HG02759 (cell line): ENCODE results near the gene BCAP29.

Experiments
- ATAC-seq: cut with Tn5 transposase; IDR thresholded peaks from one replicate; pipeline ENCODE4 v1.9.1; 2021; ENCODE audit warnings: mild to moderate bottlenecking, moderate library complexity; ENCODE audit not compliant: unreplicated experiment

The BCAP29 gene

DNA sequence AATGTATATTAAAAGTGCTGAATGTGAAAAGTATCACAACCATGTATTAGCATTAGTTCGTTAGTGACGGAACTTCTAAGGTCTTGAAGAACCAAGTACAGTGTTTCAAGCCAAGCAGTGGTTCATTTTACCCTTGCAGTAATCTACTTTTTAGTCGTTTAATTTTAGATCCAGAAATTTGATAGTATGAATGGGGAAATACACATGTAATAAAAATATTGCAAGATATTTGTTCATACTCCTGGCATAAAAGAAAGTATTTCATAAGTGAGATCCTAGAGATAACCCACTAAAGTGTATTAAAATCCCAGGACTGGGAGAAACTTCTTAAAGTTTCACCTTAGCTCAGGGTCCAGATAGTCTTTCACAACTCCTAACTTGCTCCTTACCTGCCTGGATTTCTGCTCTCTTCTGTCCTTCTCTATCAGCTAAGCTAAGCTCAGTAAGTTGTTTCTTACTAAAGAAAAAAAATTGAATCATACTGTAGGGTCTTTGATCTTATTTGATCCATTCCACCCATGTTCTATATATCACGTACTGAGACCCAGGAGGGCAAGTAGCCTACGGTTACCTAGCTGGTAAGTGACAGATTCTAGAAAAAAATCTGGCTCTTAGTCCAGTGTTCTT, 1.5 kb downstream of the BCAP29 start:
- no peak for ATAC-seq

DNA sequence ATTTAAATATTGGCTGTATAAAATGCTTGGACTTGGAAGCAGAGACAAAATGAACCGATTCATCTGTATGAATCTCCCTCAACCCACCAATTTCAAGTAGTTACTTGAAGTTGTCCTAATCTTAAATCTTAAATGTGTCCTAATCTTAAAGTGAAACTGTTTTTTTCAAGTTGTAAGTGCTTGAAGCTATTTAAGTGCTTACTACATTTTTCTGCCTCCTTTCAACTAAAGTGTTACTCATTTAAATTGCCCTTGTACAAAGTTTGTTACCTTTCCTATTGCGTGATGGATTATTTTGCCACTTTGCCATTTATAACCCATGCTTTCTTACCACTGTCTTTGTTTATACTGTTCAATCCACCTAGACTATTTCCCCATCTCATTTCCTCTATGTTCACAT, 2.8 kb downstream of the BCAP29 start:
- no peak for ATAC-seq

DNA sequence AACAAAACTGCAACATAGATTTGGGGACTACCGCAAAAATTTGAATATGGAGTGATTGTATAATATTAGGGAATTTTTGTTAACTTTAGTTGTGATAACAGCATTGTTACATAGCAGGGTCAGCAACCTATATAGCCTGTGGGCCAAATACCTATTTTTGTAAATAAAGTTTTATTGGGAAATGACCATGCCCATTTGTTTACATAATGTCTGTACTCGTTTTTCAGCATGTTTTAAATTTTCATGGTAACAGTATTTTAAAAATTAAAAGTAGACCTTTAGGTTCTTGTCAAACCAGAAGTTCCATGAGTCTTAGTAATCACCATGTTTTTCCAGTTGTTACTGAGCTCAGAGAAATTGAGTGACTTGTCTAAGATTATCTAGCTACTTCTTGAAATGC, 4.7 kb downstream of the BCAP29 start:
- no peak for ATAC-seq

DNA sequence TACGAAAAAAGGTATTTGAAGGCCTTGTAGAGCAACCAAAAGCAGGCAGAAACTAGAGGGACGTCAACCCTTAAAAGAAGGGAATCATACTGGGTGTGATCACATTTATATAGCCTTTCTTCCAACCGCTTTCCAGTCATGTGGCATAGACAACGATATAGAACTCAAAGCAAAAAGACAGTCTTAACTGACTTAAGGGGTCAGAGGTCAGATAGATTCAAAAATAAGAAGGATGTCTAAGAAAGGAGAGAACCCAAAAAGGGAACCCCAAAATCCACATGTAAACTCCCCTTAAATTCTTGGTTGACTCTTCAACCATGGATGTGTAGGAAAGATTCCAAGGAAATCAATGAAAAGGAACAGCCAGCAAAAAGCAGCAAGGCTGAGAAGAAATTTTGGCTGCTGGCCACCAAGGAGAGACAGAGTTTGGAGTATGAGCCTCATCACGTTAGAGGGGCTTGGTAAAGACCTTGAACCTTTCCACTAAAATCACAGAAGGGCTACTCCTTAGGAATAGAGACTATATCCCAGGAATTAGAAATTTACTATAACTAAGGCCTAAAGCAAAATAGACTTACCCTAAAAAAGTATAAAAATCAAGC, 8.6 kb downstream of the BCAP29 start:
- no peak for ATAC-seq

DNA sequence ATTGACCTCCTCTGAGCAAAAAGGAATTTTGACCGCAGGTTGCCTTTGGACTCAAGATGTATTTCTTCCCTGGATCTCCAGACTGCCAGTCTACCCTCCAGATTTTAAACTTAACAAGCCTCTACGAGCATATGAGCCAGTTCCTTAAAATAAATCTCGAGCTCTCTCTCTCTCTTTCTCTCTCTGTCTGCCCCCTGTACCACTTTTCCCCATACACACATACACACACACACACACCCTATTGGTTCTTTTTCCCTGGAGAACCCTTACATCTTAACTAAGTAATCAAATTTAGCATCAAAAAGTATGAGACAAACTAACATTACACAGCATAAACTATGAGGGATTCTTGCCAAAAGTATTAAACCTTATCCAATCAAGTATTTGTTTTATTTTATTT, 11.4 kb downstream of the BCAP29 start:
- no peak for ATAC-seq

DNA sequence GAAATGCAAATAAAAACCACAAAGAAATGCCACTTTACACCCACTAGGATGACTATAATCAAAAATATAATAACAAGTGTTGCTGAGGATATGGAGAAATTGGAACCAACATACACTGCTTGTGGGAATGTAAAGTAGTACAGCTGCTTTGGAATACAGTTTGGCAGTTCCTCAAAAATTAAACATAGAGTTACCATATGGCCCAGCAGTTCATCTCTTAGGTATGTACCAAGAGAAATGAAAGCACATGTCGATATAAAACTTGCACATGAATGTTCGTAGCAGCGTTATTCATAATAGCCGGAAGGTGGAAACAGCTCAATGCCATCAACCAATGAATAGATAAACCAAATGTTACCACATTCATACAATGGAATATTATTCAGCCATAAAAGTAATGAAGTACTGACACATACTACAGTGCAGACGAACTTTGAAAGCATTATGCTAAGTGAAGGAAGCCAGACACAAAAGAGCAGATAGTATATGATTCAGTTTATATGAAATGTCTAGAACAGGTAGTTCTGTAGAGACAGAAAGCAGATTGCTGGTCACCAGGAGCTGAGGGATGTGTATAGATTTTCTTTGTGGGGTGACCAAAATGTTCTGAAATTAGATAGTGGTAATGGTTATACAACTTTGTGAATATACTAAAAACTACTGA, 12.4 kb downstream of the BCAP29 start:
- ATAC-seq: no peak

DNA sequence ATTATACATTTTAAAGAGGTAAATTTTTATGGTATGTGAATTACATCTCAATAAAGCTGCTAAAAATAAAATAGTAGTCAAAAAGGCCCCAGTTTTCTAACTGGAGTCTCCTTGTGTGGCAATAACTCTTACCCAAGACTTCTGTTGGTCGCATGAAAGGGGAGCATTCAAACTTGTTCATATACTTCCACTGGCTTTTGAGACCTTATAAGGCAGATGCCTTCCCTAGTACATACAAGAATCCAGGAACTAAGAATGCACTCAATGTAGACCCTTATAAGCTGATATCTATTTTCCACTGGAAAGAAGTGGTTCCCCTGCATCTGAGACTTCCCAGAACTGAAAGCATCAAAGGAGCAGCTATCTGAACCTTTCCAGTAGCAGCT, 13.0 kb downstream of the BCAP29 start:
- ATAC-seq: no peak

DNA sequence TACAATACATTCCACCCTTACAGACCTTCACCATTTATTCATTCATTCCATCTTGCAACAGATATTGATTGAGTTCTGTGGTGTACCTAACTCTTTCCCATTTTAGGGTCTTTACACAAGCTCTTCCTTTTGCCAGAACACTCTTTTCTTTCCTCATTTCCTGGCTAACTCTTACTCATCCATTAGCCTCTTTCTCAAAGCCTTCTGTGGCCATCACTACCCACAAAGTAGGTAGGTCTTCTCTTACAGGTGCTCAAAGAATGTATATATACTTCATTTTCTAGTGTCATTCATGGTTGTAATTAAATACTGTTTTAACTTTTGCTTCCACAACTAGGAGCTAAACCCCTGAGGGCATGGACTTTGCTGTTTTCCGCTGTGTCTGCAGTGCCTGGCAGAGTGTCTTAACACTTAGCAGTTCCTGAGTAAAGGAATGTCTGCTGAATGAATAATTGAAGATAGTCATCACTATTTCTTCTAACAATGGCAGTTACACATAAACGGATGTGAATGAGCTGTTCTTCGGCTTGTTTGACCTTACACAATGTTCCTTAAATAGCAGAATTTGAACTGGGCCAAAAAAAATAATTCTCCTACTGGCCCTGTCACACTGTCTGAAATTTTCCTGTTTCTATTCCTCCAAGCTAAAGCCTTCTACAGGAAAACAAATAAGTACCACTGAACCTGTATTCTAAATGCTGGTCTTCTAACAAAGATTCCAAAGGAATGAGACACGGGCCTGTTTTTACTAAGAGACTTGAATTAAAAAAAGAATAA, 15.1 kb downstream of the BCAP29 start:
- no peak for ATAC-seq

DNA sequence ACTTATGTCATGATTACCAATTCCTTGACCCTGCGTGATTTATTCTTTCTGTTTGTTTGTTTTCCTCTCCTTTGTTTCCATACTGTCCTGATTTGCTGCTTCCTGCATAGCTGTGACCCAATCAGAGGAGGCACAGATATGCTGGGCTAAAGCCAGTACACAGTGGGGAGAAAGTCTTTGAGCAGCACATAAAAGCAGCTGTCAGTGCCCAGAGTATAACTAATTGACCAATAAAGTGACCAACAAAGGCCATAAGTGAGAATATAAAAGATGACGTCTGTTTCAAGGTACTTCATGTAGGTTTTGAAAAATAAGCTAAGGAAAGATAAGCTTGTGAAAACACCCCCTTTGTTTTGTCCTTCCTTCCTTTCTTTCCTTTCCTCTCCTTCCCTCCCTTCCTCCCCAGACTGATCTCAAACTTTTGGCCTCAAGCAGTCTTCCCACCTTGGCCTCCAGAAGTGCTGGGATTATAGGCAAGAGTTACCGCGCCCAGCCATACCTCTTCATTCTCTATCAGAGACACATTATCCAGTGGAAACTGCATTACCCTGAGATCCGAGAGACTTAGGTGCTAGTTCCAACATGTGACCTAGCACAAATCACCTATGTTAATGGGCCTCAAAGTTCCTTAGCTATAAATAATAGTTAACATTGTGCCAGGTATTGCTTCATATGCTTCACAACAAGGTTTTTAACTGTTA, 17.0 kb downstream of the BCAP29 start:
- ATAC-seq: no peak

DNA sequence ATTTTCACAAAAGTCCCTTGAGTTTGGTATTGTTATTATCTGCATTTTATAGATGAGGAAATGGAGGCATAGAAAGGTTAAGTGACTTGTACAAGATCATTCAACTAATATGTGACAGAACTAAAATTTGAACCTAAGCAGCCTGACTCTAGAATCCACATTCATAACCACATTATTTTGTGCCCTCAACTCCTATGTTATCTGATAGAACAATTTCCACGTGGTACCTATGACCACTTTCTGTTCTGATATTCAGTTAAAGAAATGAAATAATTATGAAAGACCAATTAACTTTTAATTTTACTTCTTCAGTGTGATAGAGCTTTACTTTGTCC, 17.5 kb downstream of the BCAP29 start:
- no peak for ATAC-seq

DNA sequence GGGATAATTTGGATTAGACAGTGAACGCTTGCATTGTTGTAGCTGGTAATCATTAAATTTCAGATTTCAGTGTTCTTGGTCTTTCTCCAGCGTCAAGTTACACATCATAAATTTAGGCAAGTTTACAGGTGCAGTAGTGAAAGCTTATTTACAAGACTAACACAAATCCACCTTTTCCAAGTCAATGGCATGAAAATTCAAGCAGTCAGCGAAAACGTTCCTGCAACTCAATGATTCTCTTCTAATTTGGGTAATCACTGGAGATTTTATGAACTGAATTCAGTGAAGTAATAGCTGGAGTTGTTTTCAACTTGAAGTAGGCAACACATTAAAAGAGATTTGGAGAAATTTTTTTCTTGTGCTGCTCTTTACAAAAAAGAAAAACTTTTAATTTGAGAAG, 17.9 kb downstream of the BCAP29 start:
- ATAC-seq: no peak

DNA sequence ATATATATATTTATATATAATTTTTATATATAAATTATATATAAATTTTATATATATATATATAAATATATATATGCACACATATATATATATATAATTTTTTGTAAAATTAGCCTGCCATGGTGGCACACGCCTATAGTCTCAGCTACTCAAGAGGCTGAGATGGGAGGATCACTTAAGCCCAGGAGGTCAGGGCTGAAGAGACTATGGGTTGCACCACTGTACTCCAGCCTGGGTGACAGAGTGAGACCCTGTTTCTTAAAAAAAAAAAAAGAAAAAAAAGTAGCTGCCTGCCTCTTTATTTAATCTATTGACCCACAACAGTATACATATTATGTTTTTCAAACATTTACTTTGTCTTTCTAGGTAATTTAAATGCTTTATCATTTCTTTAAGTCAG, 19.2 kb downstream of the BCAP29 start:
- no peak for ATAC-seq

DNA sequence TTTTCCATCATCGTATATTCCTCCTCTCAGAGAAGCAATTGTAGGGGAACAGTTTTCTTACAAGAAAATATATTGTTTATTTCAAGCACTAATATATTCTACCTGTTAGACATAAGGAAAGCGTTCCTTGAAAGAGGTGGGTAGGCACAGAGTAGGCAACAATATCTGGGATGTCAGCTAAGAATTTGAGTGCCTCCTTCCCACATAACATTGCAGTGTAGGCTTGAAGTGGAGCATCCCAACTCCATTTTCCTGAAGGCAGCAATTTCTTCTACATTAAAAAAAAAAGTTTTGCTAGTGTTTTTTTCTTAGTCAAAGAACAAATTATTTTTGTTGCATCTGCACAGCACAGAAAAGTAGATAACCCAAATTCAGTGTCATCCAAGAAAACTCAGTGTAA, 20.8 kb downstream of the BCAP29 start:
- ATAC-seq: no peak

DNA sequence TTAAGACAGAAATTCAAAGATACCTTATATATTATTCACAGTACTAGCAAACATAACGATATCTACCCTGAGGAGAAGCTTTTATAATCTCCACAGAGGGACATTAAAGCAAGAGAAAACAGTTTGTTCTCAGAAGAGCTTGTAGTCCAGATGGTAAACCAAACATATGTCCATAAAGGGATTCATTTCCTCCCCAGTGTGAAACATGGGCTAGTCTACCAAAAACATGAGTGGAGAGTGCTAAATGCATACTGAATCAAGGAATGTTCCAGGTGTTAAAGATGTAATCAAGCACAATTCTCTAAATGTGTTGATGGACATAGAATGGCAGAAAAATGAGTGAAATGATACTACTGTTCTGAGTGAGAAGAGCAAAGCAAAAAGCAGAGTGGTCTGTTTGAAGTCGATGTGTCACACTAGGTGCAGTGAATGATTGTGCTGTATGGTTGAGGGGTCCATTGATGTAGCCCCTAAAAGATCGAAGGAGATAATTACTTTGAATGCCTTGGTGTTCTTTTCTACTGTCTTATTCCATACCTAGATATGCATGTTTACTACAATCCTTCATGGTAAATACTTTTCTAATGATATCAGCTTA, 25.3 kb downstream of the BCAP29 start:
- ATAC-seq: no peak

DNA sequence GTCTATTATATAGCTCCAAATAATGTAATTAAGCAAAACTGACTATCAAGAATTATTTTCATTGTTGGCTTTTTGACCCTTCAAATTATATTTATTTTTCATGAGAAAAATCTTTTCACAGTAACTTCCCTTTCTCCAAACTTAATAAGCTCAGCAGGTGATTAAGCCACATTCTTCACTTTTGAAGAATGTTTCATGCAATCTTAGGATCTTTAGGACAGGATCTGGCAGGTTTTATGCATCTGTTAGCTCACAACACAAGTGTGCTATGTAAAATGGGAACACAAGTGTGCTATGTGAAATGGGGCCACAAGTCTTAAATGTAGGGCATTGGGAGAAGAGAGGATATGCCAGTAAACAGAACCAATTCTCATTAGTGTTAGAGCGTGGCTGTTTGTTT, 26.3 kb downstream of the BCAP29 start:
- ATAC-seq: no peak

DNA sequence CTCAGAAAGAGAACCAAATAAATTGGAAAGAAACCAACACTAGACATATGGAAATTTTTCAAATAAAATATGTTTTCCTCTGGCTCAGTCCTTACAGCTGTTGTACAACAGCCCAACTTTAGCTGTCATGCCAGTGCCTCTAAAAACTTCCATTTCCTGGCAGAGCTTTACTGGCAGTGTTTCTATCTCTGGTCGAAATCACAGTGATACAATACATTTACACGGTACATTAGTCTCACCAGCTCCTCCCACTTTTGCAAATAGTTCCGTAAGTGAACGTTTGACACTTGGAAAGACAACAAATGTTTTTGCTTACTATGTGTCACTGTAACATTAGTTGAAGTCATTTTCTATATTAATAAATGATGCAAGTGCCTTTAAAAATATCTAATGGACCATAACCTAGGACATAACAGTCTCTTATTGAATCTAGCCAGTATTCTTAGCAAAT, 29.8 kb downstream of the BCAP29 start:
- ATAC-seq: no peak

DNA sequence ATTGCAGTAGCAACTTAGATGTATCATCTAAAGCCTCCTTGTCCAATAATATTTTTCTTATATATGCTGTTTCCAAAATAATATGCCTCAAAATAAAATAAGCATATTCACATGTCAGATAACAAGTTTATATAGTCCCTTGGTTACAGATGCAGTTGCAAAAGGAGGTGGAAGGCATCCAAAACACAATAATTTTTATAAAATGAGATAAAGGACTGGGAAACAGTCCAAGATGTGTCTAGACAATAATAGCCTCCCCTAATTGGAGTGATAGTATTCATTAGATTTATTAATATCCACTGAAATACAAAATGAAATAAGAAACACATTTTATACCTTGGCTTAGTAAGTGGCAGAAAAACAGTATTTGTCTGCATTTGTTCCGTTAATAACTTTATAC, 30.3 kb downstream of the BCAP29 start:
- no peak for ATAC-seq

DNA sequence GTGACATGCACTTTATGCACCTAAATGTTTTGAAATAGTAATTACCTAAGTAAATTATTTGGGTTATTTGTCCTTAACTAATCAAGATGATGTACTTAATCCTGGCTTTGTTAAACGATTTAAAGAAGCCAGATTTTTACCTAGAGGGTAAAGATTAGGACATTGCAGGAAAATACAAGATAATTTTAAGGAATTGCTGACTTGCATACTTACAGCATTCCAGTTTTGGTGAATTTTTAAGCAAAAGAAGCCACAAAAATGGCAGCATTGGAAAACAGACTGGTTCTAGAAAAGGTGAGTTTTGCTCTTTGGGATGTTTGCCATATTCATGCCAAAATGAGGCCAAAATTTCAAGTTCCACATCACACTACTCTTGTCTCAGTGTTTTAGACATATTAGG, 33.4 kb downstream of the BCAP29 start:
- ATAC-seq: no peak

DNA sequence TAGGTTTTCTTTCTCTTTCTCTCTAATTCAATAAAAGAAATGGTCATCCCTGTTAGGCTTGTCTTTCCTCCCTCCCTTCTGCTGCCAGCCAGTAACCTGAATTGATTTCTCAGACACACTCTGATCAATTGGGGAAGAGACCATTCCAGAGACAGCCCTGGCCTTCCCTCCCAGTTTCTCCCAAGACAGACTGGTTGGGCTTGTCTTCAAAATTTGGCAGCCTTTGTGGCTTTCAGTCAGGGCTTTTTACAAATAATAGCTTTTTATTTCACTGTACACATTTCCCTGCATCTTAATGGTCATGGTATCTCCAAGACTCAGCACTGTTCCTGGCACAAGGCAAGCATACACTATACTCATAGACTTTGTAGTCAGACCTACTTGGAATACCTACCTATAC, 33.9 kb downstream of the BCAP29 start:
- ATAC-seq: no peak

DNA sequence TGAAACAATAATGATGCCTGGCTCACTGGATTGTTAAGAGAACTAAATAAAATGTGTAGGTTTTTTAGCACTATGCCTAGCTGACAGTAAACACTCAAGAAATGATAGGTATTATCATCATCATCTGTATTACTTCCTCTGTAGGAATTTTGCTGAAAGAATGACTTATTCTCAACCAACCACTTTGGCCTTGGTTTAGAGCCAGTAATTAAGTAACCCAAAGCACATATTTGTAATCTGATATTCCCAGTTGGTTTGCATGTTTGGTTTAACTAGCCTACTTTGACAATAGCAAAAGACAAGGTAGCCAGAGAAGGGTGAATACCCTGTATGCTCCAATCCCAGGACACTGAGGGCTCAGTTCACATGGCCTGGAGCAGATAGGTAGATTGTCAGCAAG, 34.4 kb downstream of the BCAP29 start:
- no peak for ATAC-seq
